Karpas-422 (cell line): ENCODE measurements around the gene RFT1. TPM values are rescaled to one million over a fixed set of nuclear protein-coding genes. Genes with fewer than 3 reads are reported as not detected.

Experiments used
- DNase-seq: peaks from one replicate; pipeline ENCODE4 v3.0.0-alpha.2; 2015
- H2AFZ ChIP-seq: fragments of 200-600 bp; sonication (generic); 2 replicates; pipeline ENCODE4 v1.6.1; 2014; ENCODE audit warnings: antibody characterized with exemption, low read length, mixed read lengths
- H3K27ac ChIP-seq: fragments of 200-600 bp; sonication (generic); 2 replicates; pipeline ENCODE4 v1.5.1; 2014; ENCODE audit warnings: mild to moderate bottlenecking, low read length, moderate library complexity
- H3K27me3 ChIP-seq: fragments of 200-600 bp; sonication (generic); 2 replicates; pipeline ENCODE4 v1.6.1; 2014; ENCODE audit warnings: low read length, mixed read lengths
- H3K36me3 ChIP-seq: fragments of 200-600 bp; sonication (generic); 2 replicates; pipeline ENCODE4 v1.6.1; 2014; ENCODE audit warnings: low read length, mixed read lengths; ENCODE audit not compliant: insufficient read depth
- H3K4me1 ChIP-seq: fragments of 200-600 bp; sonication (generic); 2 replicates; pipeline ENCODE4 v1.6.1; 2014; ENCODE audit warnings: mild to moderate bottlenecking, low read length, mixed read lengths
- H3K4me2 ChIP-seq: fragments of 200-600 bp; sonication (generic); 2 replicates; pipeline ENCODE4 v1.6.1; 2014; ENCODE audit warnings: low read length, low read depth, mild to moderate bottlenecking; ENCODE audit not compliant: poor library complexity, severe bottlenecking
- H3K4me3 ChIP-seq: fragments of 200-600 bp; sonication (generic); 2 replicates; pipeline ENCODE4 v1.5.1; 2014; ENCODE audit warnings: mild to moderate bottlenecking, antibody characterized with exemption, low read length, mixed read lengths
- H3K79me2 ChIP-seq: fragments of 200-600 bp; sonication (generic); 2 replicates; pipeline ENCODE4 v1.6.1; 2014; ENCODE audit warnings: mild to moderate bottlenecking, low read length, mixed read lengths
- H3K9ac ChIP-seq: fragments of 200-600 bp; sonication (generic); 2 replicates; pipeline ENCODE4 v1.6.0; 2014; ENCODE audit warnings: low read length
- H3K9me2 ChIP-seq: fragments of 200-600 bp; sonication (generic), shearing (Covaris generic); replicated peaks from 2 replicates; pipeline ENCODE4 v1.6.0; 2014; ENCODE audit warnings: mild to moderate bottlenecking, low read length, moderate library complexity; ENCODE audit not compliant: insufficient read depth
- H3K9me3 ChIP-seq: fragments of 300-700, 200-600 bp; sonication (generic); 2 replicates; pipeline ENCODE4 v1.6.1; 2014; ENCODE audit warnings: low read length, mixed read lengths
- H4K20me1 ChIP-seq: fragments of 200-600 bp; sonication (generic); 2 replicates; pipeline ENCODE4 v1.6.1; 2014; ENCODE audit warnings: mild to moderate bottlenecking, antibody characterized with exemption, low read length, low read depth; ENCODE audit not compliant: insufficient read depth
- total RNA-seq: library from RNA; depleted of rRNA; stranded (reverse); fragments of >200 nt; shearing (Covaris generic); gene quantifications from 2 replicates; pipeline ENCODE4 v1.2.3, GENCODE V29; 2014; ENCODE audit warnings: low replicate concordance

Gene RFT1
- total RNA-seq, 1 experiment from 2014 or later: 29.9 TPM

- Histone ChIP-seq H2AFZ (no peak overlapping the region), H3K9me3 (no peaks in the 10 kb centered on the region), H3K36me3 (0 out of 2 replicates have a peak, but pooled peaks cover 7% of the 10 kb centered on the region), H3K9me2 (no peaks in the 10 kb centered on the region), H3K27ac (no peak overlapping the region), H3K4me2 (no peak overlapping the region), H4K20me1 (no peaks in the 10 kb centered on the region), H3K27me3 (no peaks in the 10 kb centered on the region), H3K9ac (no peak overlapping the region), H3K4me1 (no peaks in the 10 kb centered on the region), H3K4me3 (no peak overlapping the region), H3K79me2 (no peaks in the 10 kb centered on the region)
- no peak for DNase-seq
Measured at GRCh38 chr3:53089511-53089910, 40.7 kb downstream of the RFT1 start.

GRCh38 chr3:53085476-53085875 is 44.8 kb downstream of the RFT1 start:
- no peak overlapping the region for H3K9ac ChIP-seq
- H3K4me2 ChIP-seq: no peak overlapping the region
- H2AFZ ChIP-seq: no peak overlapping the region
- H3K27ac ChIP-seq: no peak overlapping the region
- H4K20me1 ChIP-seq: no peaks in the 10 kb centered on the region
- no peaks in the 10 kb centered on the region for H3K27me3 ChIP-seq
- no peaks in the 10 kb centered on the region for H3K79me2 ChIP-seq
- H3K4me3 ChIP-seq: no peak overlapping the region
- H3K9me2 ChIP-seq: no peaks in the 10 kb centered on the region
- H3K4me1 ChIP-seq: 0 out of 2 replicates have a peak, but pooled peaks cover 3% of the 10 kb centered on the region
- DNase-seq: no peak
- no peaks in the 10 kb centered on the region for H3K36me3 ChIP-seq
- H3K9me3 ChIP-seq: no peaks in the 10 kb centered on the region

GRCh38 chr3:53084310-53085001 is 45.8 kb downstream of the RFT1 start:
- Histone ChIP-seq H3K4me3 (no peak overlapping the region), H3K9ac (no peak overlapping the region), H3K9me2 (no peaks in the 10 kb centered on the region), H3K27me3 (no peaks in the 10 kb centered on the region), H3K4me2 (no peak overlapping the region), H4K20me1 (no peaks in the 10 kb centered on the region), H3K4me1 (0 out of 2 replicates have a peak, but pooled peaks cover 3% of the 10 kb centered on the region), H3K36me3 (no peaks in the 10 kb centered on the region), H3K9me3 (no peaks in the 10 kb centered on the region), H2AFZ (no peak overlapping the region), H3K27ac (no peak overlapping the region), H3K79me2 (no peaks in the 10 kb centered on the region)
- no peak for DNase-seq

- H3K9me3 ChIP-seq: no peaks in the 10 kb centered on the region
- no peaks in the 10 kb centered on the region for H3K27me3 ChIP-seq
- H3K9me2 ChIP-seq: no peaks in the 10 kb centered on the region
- H3K4me3 ChIP-seq: no peak overlapping the region
- H3K36me3 ChIP-seq: no peaks in the 10 kb centered on the region
- H4K20me1 ChIP-seq: no peaks in the 10 kb centered on the region
- H2AFZ ChIP-seq: no peak overlapping the region
- no peak overlapping the region for H3K9ac ChIP-seq
- H3K27ac ChIP-seq: no peak overlapping the region
- H3K79me2 ChIP-seq: no peaks in the 10 kb centered on the region
- no peak for DNase-seq
- H3K4me2 ChIP-seq: no peak overlapping the region
- H3K4me1 ChIP-seq: 0 out of 2 replicates have a peak, but pooled peaks cover 3% of the 10 kb centered on the region
Measured at GRCh38 chr3:53083949-53084309, 46.3 kb downstream of the RFT1 start.

GRCh38 chr3:53083521-53083920 is 46.7 kb downstream of the RFT1 start:
- Histone ChIP-seq H3K27me3 (no peaks in the 10 kb centered on the region), H3K9ac (no peak overlapping the region), H3K4me1 (0 out of 2 replicates have a peak, but pooled peaks cover 3% of the 10 kb centered on the region), H4K20me1 (no peaks in the 10 kb centered on the region), H3K9me3 (no peaks in the 10 kb centered on the region), H3K9me2 (no peaks in the 10 kb centered on the region), H3K27ac (no peak overlapping the region), H2AFZ (no peak overlapping the region), H3K4me3 (no peak overlapping the region), H3K36me3 (no peaks in the 10 kb centered on the region), H3K4me2 (no peak overlapping the region), H3K79me2 (no peaks in the 10 kb centered on the region)
- no peak for DNase-seq

GRCh38 chr3:53082736-53083135 is 47.5 kb downstream of the RFT1 start:
- no peak overlapping the region for H3K4me3 ChIP-seq
- H3K9ac ChIP-seq: no peak overlapping the region
- H3K9me3 ChIP-seq: no peaks in the 10 kb centered on the region
- H4K20me1 ChIP-seq: no peaks in the 10 kb centered on the region
- no peaks in the 10 kb centered on the region for H3K27me3 ChIP-seq
- no peak for DNase-seq
- H3K4me2 ChIP-seq: no peak overlapping the region
- no peaks in the 10 kb centered on the region for H3K79me2 ChIP-seq
- no peaks in the 10 kb centered on the region for H3K9me2 ChIP-seq
- 0 out of 2 replicates have a peak, but pooled peaks cover 3% of the 10 kb centered on the region for H3K4me1 ChIP-seq
- H2AFZ ChIP-seq: no peak overlapping the region
- no peaks in the 10 kb centered on the region for H3K36me3 ChIP-seq
- no peak overlapping the region for H3K27ac ChIP-seq

GRCh38 chr3:53081318-53081717 is 48.9 kb downstream of the RFT1 start:
- Histone ChIP-seq H3K4me3 (no peak overlapping the region), H3K79me2 (no peaks in the 10 kb centered on the region), H3K36me3 (no peaks in the 10 kb centered on the region), H3K9me2 (no peaks in the 10 kb centered on the region), H2AFZ (no peak overlapping the region), H3K4me2 (no peak overlapping the region), H3K27ac (no peak overlapping the region), H3K9me3 (no peaks in the 10 kb centered on the region), H3K27me3 (no peaks in the 10 kb centered on the region), H3K9ac (no peak overlapping the region), H4K20me1 (no peaks in the 10 kb centered on the region), H3K4me1 (0 out of 2 replicates have a peak, but pooled peaks cover 3% of the 10 kb centered on the region)
- DNase-seq: no peak

- Histone ChIP-seq H3K9me3 (no peaks in the 10 kb centered on the region), H3K9ac (no peak overlapping the region), H3K36me3 (no peaks in the 10 kb centered on the region), H3K4me2 (no peak overlapping the region), H3K27ac (no peak overlapping the region), H4K20me1 (no peaks in the 10 kb centered on the region), H3K79me2 (no peaks in the 10 kb centered on the region), H3K4me3 (no peak overlapping the region), H2AFZ (no peak overlapping the region), H3K4me1 (0 out of 2 replicates have a peak, but pooled peaks cover 3% of the 10 kb centered on the region), H3K9me2 (no peaks in the 10 kb centered on the region), H3K27me3 (no peaks in the 10 kb centered on the region)
- DNase-seq: no peak
Measured at GRCh38 chr3:53080612-53081205, 49.5 kb downstream of the RFT1 start.
